Prostate gland (tissue), 2 donors: ENCODE results near the gene PTPN18.

ENCODE experiments used
- POLR2A ChIP-seq: fragments of 450-650 bp; IDR thresholded peaks from one replicate; pipeline ENCODE4 v1.6.1; 2016; ENCODE audit warnings: antibody characterized with exemption, mild to moderate bottlenecking
- POLR2AphosphoS5 ChIP-seq: sonication (generic); formaldehyde crosslinking; IDR thresholded peaks from one replicate; pipeline ENCODE4 v1.6.1; 2017; ENCODE audit warnings: antibody characterized with exemption
- TF ChIP-seq, protein P1 (sequence below), 4 experiments: fragments of 200-600 bp in 2 of 4; fragments of 450-650 bp in 2 of 4; sonication (generic) in 2 of 4; IDR thresholded peaks; 1 replicate in 3 of 4; 2 replicates in 1 of 4; pipeline ENCODE4 v1.5.1; 2016 to 2019; ENCODE audit warnings: antibody characterized with exemption in 4 of 4, mild to moderate bottlenecking in 2 of 4, moderate library complexity in 2 of 4

DNA sequence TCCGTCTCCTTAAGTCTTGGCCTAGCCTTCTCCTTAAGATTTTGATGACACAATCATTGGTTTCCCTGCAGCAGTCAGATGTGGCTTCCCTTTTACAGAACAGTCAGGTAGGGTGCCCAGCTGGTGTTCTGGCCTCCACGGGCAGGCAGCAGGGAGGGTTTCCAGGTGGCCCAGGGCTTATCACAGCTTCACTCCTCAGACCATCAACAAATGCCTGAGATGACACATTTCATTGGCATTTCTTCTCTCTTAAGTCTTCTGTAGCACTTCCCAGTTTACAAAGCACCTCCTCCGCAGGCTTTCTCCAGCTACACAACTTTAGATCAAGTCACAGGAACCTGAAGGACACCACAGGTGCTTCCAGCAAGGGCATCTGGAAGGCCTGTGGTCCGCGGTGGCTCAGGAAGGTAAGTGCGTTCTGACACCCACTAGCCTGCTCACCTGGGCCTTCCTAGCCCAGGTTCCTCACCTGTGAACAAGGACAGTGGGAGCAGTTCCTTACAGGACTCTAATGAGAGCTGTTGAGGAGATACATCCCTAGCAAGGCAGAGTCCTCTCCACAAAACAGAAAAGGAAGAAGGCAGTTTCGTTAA, 37.6 kb downstream of the PTPN18 start:
- TF ChIP-seq, protein P1, sequence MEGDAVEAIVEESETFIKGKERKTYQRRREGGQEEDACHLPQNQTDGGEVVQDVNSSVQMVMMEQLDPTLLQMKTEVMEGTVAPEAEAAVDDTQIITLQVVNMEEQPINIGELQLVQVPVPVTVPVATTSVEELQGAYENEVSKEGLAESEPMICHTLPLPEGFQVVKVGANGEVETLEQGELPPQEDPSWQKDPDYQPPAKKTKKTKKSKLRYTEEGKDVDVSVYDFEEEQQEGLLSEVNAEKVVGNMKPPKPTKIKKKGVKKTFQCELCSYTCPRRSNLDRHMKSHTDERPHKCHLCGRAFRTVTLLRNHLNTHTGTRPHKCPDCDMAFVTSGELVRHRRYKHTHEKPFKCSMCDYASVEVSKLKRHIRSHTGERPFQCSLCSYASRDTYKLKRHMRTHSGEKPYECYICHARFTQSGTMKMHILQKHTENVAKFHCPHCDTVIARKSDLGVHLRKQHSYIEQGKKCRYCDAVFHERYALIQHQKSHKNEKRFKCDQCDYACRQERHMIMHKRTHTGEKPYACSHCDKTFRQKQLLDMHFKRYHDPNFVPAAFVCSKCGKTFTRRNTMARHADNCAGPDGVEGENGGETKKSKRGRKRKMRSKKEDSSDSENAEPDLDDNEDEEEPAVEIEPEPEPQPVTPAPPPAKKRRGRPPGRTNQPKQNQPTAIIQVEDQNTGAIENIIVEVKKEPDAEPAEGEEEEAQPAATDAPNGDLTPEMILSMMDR (IDR thresholded peaks at IDR 0.05) = no peak
- TF ChIP-seq POLR2AphosphoS5 = no peak
- TF ChIP-seq POLR2A = no peak
